Measurements from ENCODE around the gene PPP2R3B. TPM values are rescaled to one million over a fixed set of nuclear protein-coding genes. Genes with fewer than 3 reads are reported as not detected.

Gene PPP2R3B
- total and polyA plus RNA-seq, 3 experiments from 2014 or later = 10.0 to 23.1 (median 21.2) TPM

- Histone ChIP-seq H3K9me3 (ENCODE audit: low read length) (no peaks in the 10 kb centered on the region), H3K4me1 (ENCODE audit: insufficient read depth, low read length) (no peaks in the 10 kb centered on the region), H3K27ac (ENCODE audit: low read depth, low read length) (no peak overlapping the region), H3K36me3 (ENCODE audit: insufficient read depth, low read length) (peaks cover 6% of the 10 kb centered on the region), H3K27me3 (ENCODE audit: insufficient read depth, low read length, poor library complexity, severe bottlenecking) (no peaks in the 10 kb centered on the region), H3K4me3 (ENCODE audit: low read length) (no peak overlapping the region)
- Mint-ChIP-seq H3K27ac (no peak overlapping the region), H3K27me3 (no peaks in the 10 kb centered on the region), H3K9me3 (no peaks in the 10 kb centered on the region), H3K4me3 (no peak overlapping the region), H3K36me3 (peaks cover 4 to 38% (median 9%) of the 10 kb centered on the region in 3 donors), H3K4me1 (no peaks in the 10 kb centered on the region)
- ChIA-PET CTCF (no interaction called here), POLR2A (no interaction called here)
- DNase-seq = peak in 1 of 5 donors; percentile 27
Observed at GRCh38 chrX:295136-295535, 91.6 kb downstream of the PPP2R3B start.

- Mint-ChIP-seq H3K27me3 (no peaks in the 10 kb centered on the region), H3K9me3 (no peaks in the 10 kb centered on the region), H3K4me1 (no peaks in the 10 kb centered on the region), H3K4me3 (no peak overlapping the region), H3K36me3 (peaks cover 4 to 44% (median 10%) of the 10 kb centered on the region in 3 donors), H3K27ac (no peak overlapping the region)
- CTCF ChIA-PET = no interaction called here
- Histone ChIP-seq H3K27ac (ENCODE audit: low read depth, low read length) (no peak overlapping the region), H3K36me3 (ENCODE audit: insufficient read depth, low read length) (peaks cover 12% of the 10 kb centered on the region), H3K9me3 (ENCODE audit: low read length) (no peaks in the 10 kb centered on the region), H3K4me1 (ENCODE audit: insufficient read depth, low read length) (no peaks in the 10 kb centered on the region), H3K27me3 (ENCODE audit: insufficient read depth, low read length, poor library complexity, severe bottlenecking) (no peaks in the 10 kb centered on the region), H3K4me3 (ENCODE audit: low read length) (no peak overlapping the region)
- POLR2A ChIA-PET = no interaction called here
- DNase-seq = no peak
Observed at GRCh38 chrX:292900-293897, 93.5 kb downstream of the PPP2R3B start.

GRCh38 chrX:291411-291901 is 95.3 kb downstream of the PPP2R3B start:
- peak overlapping the region in 1 of 8 donors; percentile 84 for H3K27ac Mint-ChIP-seq
- H3K36me3 Mint-ChIP-seq = peaks cover 4 to 46% (median 8%) of the 10 kb centered on the region in 3 donors
- H3K27me3 Mint-ChIP-seq = no peaks in the 10 kb centered on the region
- DNase-seq = peak in 1 of 5 donors; percentile 42
- H3K4me1 Mint-ChIP-seq = peaks cover 3 to 4% (median 4%) of the 10 kb centered on the region in 3 donors
- no peak overlapping the region for H3K4me3 Mint-ChIP-seq
- H3K36me3 ChIP-seq (ENCODE audit: insufficient read depth, low read length) = peaks cover 17% of the 10 kb centered on the region
- H3K4me3 ChIP-seq (ENCODE audit: low read length) = no peak overlapping the region
- H3K9me3 Mint-ChIP-seq = no peaks in the 10 kb centered on the region
- ChIA-PET POLR2A (no interaction called here), CTCF (no interaction called here)
- no peaks in the 10 kb centered on the region for H3K4me1 ChIP-seq (ENCODE audit: insufficient read depth, low read length)
- H3K27ac ChIP-seq (ENCODE audit: low read depth, low read length) = no peak overlapping the region
- H3K9me3 ChIP-seq (ENCODE audit: low read length) = no peaks in the 10 kb centered on the region
- no peaks in the 10 kb centered on the region for H3K27me3 ChIP-seq (ENCODE audit: insufficient read depth, low read length, poor library complexity, severe bottlenecking)

- Mint-ChIP-seq H3K9me3 (no peaks in the 10 kb centered on the region), H3K27me3 (no peaks in the 10 kb centered on the region), H3K4me3 (no peak overlapping the region), H3K4me1 (peaks cover 7 to 10% (median 7%) of the 10 kb centered on the region in 3 donors), H3K27ac (no peak overlapping the region), H3K36me3 (peaks cover 4 to 45% (median 8%) of the 10 kb centered on the region in 3 donors)
- Histone ChIP-seq H3K4me1 (ENCODE audit: insufficient read depth, low read length) (no peaks in the 10 kb centered on the region), H3K27ac (ENCODE audit: low read depth, low read length) (no peak overlapping the region), H3K4me3 (ENCODE audit: low read length) (no peak overlapping the region), H3K9me3 (ENCODE audit: low read length) (no peaks in the 10 kb centered on the region), H3K36me3 (ENCODE audit: insufficient read depth, low read length) (peaks cover 19% of the 10 kb centered on the region), H3K27me3 (ENCODE audit: insufficient read depth, low read length, poor library complexity, severe bottlenecking) (no peaks in the 10 kb centered on the region)
- ChIA-PET CTCF (no interaction called here), POLR2A (no interaction called here)
- peak in 1 of 5 donors; percentile 45 for DNase-seq
Observed at GRCh38 chrX:290476-291166, 96.1 kb downstream of the PPP2R3B start.

- ChIA-PET POLR2A (no interaction called here), CTCF (no interaction called here)
- H3K27ac ChIP-seq (ENCODE audit: low read depth, low read length) = no peak overlapping the region
- Mint-ChIP-seq H3K36me3 (peaks cover 2 to 49% (median 8%) of the 10 kb centered on the region in 3 donors), H3K4me3 (no peak overlapping the region), H3K27ac (peak overlapping the region in 1 of 8 donors; percentile 21), H3K4me1 (peaks cover 7 to 22% (median 15%) of the 10 kb centered on the region in 3 donors), H3K9me3 (no peaks in the 10 kb centered on the region), H3K27me3 (no peaks in the 10 kb centered on the region)
- DNase-seq = peak in 1 of 5 donors; percentile 32
- no peaks in the 10 kb centered on the region for H3K9me3 ChIP-seq (ENCODE audit: low read length)
- H3K4me1 ChIP-seq (ENCODE audit: insufficient read depth, low read length) = peaks cover 5% of the 10 kb centered on the region
- H3K36me3 ChIP-seq (ENCODE audit: insufficient read depth, low read length) = peaks cover 24% of the 10 kb centered on the region
- no peaks in the 10 kb centered on the region for H3K27me3 ChIP-seq (ENCODE audit: insufficient read depth, low read length, poor library complexity, severe bottlenecking)
- no peak overlapping the region for H3K4me3 ChIP-seq (ENCODE audit: low read length)
Observed at GRCh38 chrX:288561-288991, 98.1 kb downstream of the PPP2R3B start.

- DNase-seq = peak in 1 of 5 donors; percentile 7
- Mint-ChIP-seq H3K4me1 (peaks cover 7 to 26% (median 15%) of the 10 kb centered on the region in 3 donors), H3K27ac (no peak overlapping the region), H3K36me3 (peaks cover 0 to 44% (median 6%) of the 10 kb centered on the region in 3 donors), H3K4me3 (peak overlapping the region in 1 of 7 donors; percentile 53), H3K27me3 (no peaks in the 10 kb centered on the region), H3K9me3 (no peaks in the 10 kb centered on the region)
- ChIA-PET CTCF (no interaction called here), POLR2A (no interaction called here)
- Histone ChIP-seq H3K27me3 (ENCODE audit: insufficient read depth, low read length, poor library complexity, severe bottlenecking) (no peaks in the 10 kb centered on the region), H3K9me3 (ENCODE audit: low read length) (no peaks in the 10 kb centered on the region), H3K36me3 (ENCODE audit: insufficient read depth, low read length) (peaks cover 20% of the 10 kb centered on the region), H3K4me1 (ENCODE audit: insufficient read depth, low read length) (peaks cover 5% of the 10 kb centered on the region), H3K27ac (ENCODE audit: low read depth, low read length) (no peak overlapping the region), H3K4me3 (ENCODE audit: low read length) (no peak overlapping the region)
Observed at GRCh38 chrX:287670-288069, 99.0 kb downstream of the PPP2R3B start.

- Mint-ChIP-seq H3K4me3 (peak overlapping the region in 5 of 7 donors; percentile 4 to 97 (median 47)), H3K27ac (peak overlapping the region in 3 of 8 donors; percentile 37 to 76 (median 38)), H3K4me1 (peaks cover 10 to 35% (median 22%) of the 10 kb centered on the region in 3 donors), H3K9me3 (no peaks in the 10 kb centered on the region), H3K36me3 (peaks cover 0 to 30% (median 6%) of the 10 kb centered on the region in 3 donors), H3K27me3 (no peaks in the 10 kb centered on the region)
- Histone ChIP-seq H3K27me3 (ENCODE audit: insufficient read depth, low read length, poor library complexity, severe bottlenecking) (no peaks in the 10 kb centered on the region), H3K36me3 (ENCODE audit: insufficient read depth, low read length) (peaks cover 20% of the 10 kb centered on the region), H3K9me3 (ENCODE audit: low read length) (no peaks in the 10 kb centered on the region), H3K27ac (ENCODE audit: low read depth, low read length) (no peak overlapping the region), H3K4me3 (ENCODE audit: low read length) (no peak overlapping the region), H3K4me1 (ENCODE audit: insufficient read depth, low read length) (peaks cover 5% of the 10 kb centered on the region)
- ChIA-PET CTCF (no interaction called here), POLR2A (no interaction called here)
- DNase-seq = no peak
Observed at GRCh38 chrX:285076-285677, 101.5 kb downstream of the PPP2R3B start.

Data from CD8-positive, alpha-beta memory T cell (primary cell).